ES-I3 (cell line): ENCODE measurements around the gene TRIM2.

Source experiments
- H3K36me3 ChIP-seq: 2 replicates; pipeline ENCODE4 v1.6.1; 2013; ENCODE audit warnings: mild to moderate bottlenecking, low read length, control low read depth, moderate library complexity; ENCODE audit not compliant: insufficient read depth
- H3K4me1 ChIP-seq: 2 replicates; pipeline ENCODE4 v1.6.1; 2013; ENCODE audit warnings: mild to moderate bottlenecking, control low read depth, low read length; ENCODE audit not compliant: insufficient read depth
- H3K9ac ChIP-seq: 2 replicates; pipeline ENCODE4 v1.6.1; 2013; ENCODE audit warnings: low read depth, mild to moderate bottlenecking, low read length, moderate library complexity
- H3K9me3 ChIP-seq: 2 replicates; pipeline ENCODE4 v1.6.1; 2013; ENCODE audit warnings: mild to moderate bottlenecking, low read length, moderate library complexity; ENCODE audit not compliant: control insufficient read depth, insufficient read depth

The TRIM2 gene

GRCh38 chr4:153275380-153276276, 71.4 kb downstream of the TRIM2 start:
- Histone ChIP-seq H3K9me3 (no peaks in the 10 kb centered on the region), H3K9ac (no peak overlapping the region), H3K4me1 (peaks cover 6% of the 10 kb centered on the region; the same call in 1 of the 2 replicates), H3K36me3 (no peaks in the 10 kb centered on the region; the same call in 1 of the 2 replicates)

DNA sequence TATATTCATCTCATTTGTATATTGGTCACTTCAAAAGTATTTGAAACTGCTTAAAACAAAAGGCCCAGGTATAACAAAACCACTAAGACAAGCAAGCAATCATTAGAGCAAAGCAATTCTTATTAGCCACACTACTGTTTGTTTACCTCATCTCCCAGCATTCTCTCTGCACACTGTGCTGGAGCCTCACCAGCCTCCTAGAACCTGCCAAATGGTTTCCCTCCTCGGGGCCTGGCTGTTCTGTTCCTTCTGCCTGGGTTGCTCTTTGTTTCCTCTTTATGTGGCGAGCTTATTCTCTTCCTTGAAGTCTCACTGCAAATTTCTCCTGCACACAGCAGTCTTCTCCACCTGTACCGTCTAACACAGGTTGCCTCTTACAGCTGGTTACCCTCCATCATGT, 72.7 kb downstream of the TRIM2 start:
- no peak overlapping the region for H3K9ac ChIP-seq
- peaks cover 6% of the 10 kb centered on the region; the same call in 1 of the 2 replicates for H3K4me1 ChIP-seq
- H3K9me3 ChIP-seq = no peaks in the 10 kb centered on the region
- no peaks in the 10 kb centered on the region; the same call in 1 of the 2 replicates for H3K36me3 ChIP-seq

DNA sequence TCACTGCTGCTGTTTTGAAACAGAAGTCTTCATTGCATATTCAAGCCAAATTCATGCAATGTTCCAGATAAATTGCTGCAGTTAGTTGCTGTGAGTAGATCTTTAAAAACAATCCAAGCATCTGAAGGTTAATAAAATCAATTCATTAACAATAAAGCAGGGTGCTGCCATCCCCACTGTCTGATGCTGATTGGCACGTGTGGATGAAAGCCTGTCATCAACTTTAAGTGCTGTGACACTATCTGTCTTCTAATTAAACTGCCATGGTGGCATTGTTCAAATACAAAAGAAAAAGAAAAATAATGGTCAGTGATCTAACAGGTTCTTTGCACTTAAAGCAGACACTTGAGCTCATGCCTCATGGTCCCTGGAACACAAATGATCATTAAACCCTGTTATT, 77.2 kb downstream of the TRIM2 start:
- no peaks in the 10 kb centered on the region for H3K4me1 ChIP-seq
- H3K9me3 ChIP-seq = peaks cover 5% of the 10 kb centered on the region
- no peak overlapping the region for H3K9ac ChIP-seq
- no peaks in the 10 kb centered on the region; the same call in 1 of the 2 replicates for H3K36me3 ChIP-seq

GRCh38 chr4:153282023-153282422, 77.8 kb downstream of the TRIM2 start:
- no peaks in the 10 kb centered on the region for H3K4me1 ChIP-seq
- H3K9ac ChIP-seq = no peak overlapping the region
- H3K9me3 ChIP-seq = peaks cover 5% of the 10 kb centered on the region
- H3K36me3 ChIP-seq = no peaks in the 10 kb centered on the region; the same call in 1 of the 2 replicates

- Histone ChIP-seq H3K9me3 (peaks cover 5% of the 10 kb centered on the region), H3K4me1 (no peaks in the 10 kb centered on the region), H3K36me3 (no peaks in the 10 kb centered on the region), H3K9ac (no peak overlapping the region)
Observed at GRCh38 chr4:153283260-153283659, 79.0 kb downstream of the TRIM2 start.

- H3K9me3 ChIP-seq = peaks cover 4% of the 10 kb centered on the region; the same call in 1 of the 2 replicates
- H3K36me3 ChIP-seq = no peaks in the 10 kb centered on the region; the same call in 1 of the 2 replicates
- no peaks in the 10 kb centered on the region for H3K4me1 ChIP-seq
- no peak overlapping the region for H3K9ac ChIP-seq
Observed at GRCh38 chr4:153290134-153290533, 85.9 kb downstream of the TRIM2 start.

- Histone ChIP-seq H3K4me1 (no peaks in the 10 kb centered on the region), H3K9me3 (peaks cover 6% of the 10 kb centered on the region; the same call in 1 of the 2 replicates), H3K36me3 (no peaks in the 10 kb centered on the region; the same call in 1 of the 2 replicates), H3K9ac (no peak overlapping the region)
Observed at GRCh38 chr4:153291562-153291961, 87.3 kb downstream of the TRIM2 start.

GRCh38 chr4:153292897-153293741, 88.9 kb downstream of the TRIM2 start:
- H3K4me1 ChIP-seq = no peaks in the 10 kb centered on the region
- peaks cover 5% of the 10 kb centered on the region for H3K36me3 ChIP-seq
- H3K9me3 ChIP-seq = peaks cover 6% of the 10 kb centered on the region; the same call in 1 of the 2 replicates
- no peak overlapping the region for H3K9ac ChIP-seq

DNA sequence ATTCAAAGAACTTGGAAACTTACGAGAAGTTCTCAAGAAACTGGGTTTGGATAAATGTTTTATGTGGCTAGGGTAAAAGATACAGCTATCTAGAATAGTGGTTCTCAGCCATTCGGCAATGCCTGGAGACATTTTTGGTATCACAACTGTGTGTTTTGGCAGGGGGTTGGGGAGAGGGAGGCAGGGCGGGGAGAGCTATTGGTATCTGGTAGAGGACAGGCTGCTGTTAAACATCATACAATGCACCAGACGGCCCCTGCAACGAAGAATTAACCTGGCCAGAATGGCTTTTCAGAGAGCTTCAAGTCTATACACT, 89.5 kb downstream of the TRIM2 start:
- H3K9me3 ChIP-seq = peaks cover 6% of the 10 kb centered on the region; the same call in 1 of the 2 replicates
- no peak overlapping the region for H3K9ac ChIP-seq
- no peaks in the 10 kb centered on the region for H3K4me1 ChIP-seq
- H3K36me3 ChIP-seq = peaks cover 5% of the 10 kb centered on the region

DNA sequence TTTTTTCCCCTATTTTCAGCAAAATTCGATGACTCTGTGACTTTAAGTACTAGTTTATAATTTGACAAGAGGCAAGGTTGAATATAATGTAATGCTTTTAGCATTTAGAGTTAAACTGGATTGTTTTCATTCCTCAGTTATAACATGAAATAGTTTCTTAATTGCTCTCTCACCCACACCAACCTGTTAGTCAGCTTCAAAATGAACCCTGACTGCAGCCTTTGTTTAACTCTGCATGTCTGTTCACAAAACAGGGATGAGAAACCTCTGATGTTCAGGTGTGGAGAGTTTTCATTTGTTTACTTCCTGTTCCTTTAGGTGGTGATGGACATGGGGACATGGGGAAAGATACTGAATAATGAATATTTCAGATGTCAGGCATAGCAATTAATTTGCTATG, 90.4 kb downstream of the TRIM2 start:
- H3K9me3 ChIP-seq = peaks cover 7% of the 10 kb centered on the region
- H3K4me1 ChIP-seq = no peaks in the 10 kb centered on the region
- H3K36me3 ChIP-seq = peaks cover 5% of the 10 kb centered on the region
- no peak overlapping the region for H3K9ac ChIP-seq

DNA sequence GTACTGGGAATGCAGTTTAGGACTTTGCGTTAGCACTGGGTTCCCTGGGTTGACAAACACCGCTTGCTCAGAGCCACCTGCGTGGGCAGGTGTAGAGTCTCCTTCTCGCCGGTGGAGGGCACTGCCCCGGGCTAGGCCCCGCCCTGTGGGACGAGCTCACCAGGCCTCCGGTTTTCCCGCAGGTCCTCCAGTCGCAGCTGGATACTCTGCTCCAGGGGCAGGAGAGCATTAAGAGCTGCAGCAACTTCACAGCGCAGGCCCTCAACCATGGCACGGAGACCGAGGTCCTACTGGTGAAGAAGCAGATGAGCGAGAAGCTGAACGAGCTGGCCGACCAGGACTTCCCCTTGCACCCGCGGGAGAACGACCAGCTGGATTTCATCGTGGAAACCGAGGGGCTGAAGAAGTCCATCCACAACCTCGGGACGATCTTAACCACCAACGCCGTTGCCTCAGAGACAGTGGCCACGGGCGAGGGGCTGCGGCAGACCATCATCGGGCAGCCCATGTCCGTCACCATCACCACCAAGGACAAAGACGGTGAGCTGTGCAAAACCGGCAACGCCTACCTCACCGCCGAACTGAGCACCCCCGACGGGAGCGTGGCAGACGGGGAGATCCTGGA, 91.0 kb downstream of the TRIM2 start:
- Histone ChIP-seq H3K36me3 (peaks cover 5% of the 10 kb centered on the region), H3K9me3 (peaks cover 12% of the 10 kb centered on the region), H3K4me1 (no peaks in the 10 kb centered on the region), H3K9ac (no peak overlapping the region)

DNA sequence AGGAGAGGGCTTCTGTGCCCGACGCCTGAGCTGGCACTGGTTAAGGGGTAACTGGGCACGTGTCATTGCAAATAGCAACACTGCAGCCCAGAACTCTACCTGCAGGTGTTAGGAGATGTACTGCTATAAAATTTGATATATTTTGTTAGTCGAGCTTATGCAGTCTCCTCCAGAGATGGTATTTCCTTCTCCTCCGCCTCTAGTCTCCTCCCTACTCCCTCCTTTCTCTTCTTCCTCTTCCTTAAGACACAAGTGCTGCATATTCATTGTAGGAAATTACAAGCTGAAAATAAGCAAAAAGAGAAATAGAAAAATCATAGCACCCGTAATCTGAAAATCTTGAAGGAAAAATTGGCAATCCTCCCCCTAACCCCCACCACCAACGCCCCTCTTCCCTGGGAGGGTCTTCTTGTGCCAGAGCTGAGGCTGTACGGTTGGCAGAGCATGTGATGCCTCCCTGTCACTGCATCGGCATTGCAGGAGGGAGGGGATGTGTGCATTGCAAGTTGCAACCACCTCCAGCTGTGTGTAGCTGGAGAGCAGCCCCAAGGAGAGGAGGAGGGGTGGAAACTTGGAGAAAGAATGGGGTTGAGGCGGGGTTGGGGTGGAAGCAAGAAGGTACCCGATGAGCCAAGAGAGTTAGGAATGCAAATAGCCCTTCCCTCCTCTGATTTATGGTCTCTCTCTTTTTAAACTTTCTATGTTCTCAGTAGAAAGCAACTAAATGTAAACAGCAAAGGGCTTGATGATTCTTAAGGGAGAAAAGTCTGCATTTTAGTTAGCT, 92.0 kb downstream of the TRIM2 start:
- Histone ChIP-seq H3K9me3 (peaks cover 16% of the 10 kb centered on the region), H3K9ac (no peak overlapping the region), H3K4me1 (no peaks in the 10 kb centered on the region), H3K36me3 (peaks cover 5% of the 10 kb centered on the region; the same call in 1 of the 2 replicates)

- no peak overlapping the region for H3K9ac ChIP-seq
- H3K36me3 ChIP-seq = peaks cover 5% of the 10 kb centered on the region; the same call in 1 of the 2 replicates
- peaks cover 16% of the 10 kb centered on the region for H3K9me3 ChIP-seq
- H3K4me1 ChIP-seq = no peaks in the 10 kb centered on the region
Observed at GRCh38 chr4:153297116-153297515, 92.9 kb downstream of the TRIM2 start.
